Bronchial epithelial cell (primary cell): ENCODE data around the gene LRCH3. TPM values are rescaled to one million over a fixed set of nuclear protein-coding genes. Genes with fewer than 3 reads are reported as not detected.

ENCODE experiments used
- DNase-seq: peaks from one replicate; pipeline ENCODE4 v3.0.0-alpha.2; 2010; ENCODE audit warnings: low read depth
- FAIRE-seq: peaks from 2 replicates; lab custom pipeline; 2011; peaks lifted over from hg19 to GRCh38; lab: Jason Lieb, UNC
- H3K27me3 ChIP-seq: 2 replicates; pipeline ENCODE4 v1.5.1; 2011; ENCODE audit warnings: low read length; ENCODE audit not compliant: control insufficient read depth, insufficient read depth
- H3K36me3 ChIP-seq: 2 replicates; pipeline ENCODE4 v1.5.1; 2011; ENCODE audit warnings: low read length; ENCODE audit not compliant: control insufficient read depth, insufficient read depth
- H3K4me3 ChIP-seq: 2 replicates; pipeline ENCODE4 v1.5.1; 2011; ENCODE audit warnings: mild to moderate bottlenecking, low read depth, low read length, control low read depth
- total RNA-seq: library from RNA; depleted of rRNA; stranded (reverse); fragments of >200 nt; gene quantifications from 2 replicates; pipeline ENCODE4 v1.2.1, GENCODE V29; 2014
- TF ChIP-seq, protein P1 (sequence below): IDR thresholded peaks from 2 replicates; pipeline ENCODE4 v1.5.1; 2011; ENCODE audit warnings: mild to moderate bottlenecking, moderate library complexity, low read length, control low read depth, inconsistent platforms; ENCODE audit not compliant: insufficient read depth, severe bottlenecking

The LRCH3 gene
- total RNA-seq, 1 donor from 2014 or later: 25.5 TPM

DNA sequence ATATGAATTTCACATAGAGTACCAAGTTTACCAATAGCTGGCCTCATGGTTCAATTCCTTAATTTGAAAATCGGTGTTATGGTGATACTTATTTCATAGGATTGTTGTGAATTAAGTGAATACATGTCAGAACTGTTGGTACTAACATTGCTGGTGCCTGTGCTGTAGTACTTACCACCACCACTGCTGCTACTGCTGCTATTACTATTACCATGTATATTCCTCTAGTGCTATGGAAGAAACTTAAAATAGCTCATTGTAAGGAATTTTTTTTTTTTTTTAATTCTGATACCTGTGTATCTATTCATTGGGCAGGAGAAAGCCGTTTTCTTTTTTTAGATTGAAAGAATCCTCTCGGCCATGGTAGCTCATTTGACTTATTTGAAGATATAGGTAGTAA, 37.8 kb upstream of the LRCH3 start:
- H3K27me3 ChIP-seq: no peaks in the 10 kb centered on the region
- TF ChIP-seq, protein P1, sequence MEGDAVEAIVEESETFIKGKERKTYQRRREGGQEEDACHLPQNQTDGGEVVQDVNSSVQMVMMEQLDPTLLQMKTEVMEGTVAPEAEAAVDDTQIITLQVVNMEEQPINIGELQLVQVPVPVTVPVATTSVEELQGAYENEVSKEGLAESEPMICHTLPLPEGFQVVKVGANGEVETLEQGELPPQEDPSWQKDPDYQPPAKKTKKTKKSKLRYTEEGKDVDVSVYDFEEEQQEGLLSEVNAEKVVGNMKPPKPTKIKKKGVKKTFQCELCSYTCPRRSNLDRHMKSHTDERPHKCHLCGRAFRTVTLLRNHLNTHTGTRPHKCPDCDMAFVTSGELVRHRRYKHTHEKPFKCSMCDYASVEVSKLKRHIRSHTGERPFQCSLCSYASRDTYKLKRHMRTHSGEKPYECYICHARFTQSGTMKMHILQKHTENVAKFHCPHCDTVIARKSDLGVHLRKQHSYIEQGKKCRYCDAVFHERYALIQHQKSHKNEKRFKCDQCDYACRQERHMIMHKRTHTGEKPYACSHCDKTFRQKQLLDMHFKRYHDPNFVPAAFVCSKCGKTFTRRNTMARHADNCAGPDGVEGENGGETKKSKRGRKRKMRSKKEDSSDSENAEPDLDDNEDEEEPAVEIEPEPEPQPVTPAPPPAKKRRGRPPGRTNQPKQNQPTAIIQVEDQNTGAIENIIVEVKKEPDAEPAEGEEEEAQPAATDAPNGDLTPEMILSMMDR: no peak
- FAIRE-seq (no peak), DNase-seq (no peak)
- peaks cover 1% of the 10 kb centered on the region for H3K36me3 ChIP-seq
- H3K4me3 ChIP-seq: no peak overlapping the region

DNA sequence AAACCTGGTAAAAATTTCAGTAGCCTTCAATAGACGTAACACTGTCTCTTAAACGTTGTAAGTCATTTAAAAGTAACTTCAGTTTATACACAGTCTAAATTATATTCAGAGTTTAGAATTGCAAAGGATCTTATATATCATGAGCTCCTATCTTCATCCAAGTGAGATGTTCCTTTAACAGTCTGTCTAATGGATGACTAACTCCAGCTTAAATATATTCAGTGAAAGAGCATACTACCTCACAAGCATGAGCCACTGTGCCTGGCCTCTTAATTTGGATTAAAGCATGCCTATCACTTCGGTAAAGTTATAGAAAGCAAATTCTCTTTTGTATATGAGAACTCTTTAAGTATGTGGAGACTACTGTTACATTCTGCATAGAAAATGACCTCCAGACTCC, 34.4 kb upstream of the LRCH3 start:
- TF ChIP-seq, protein P1: no peak
- H3K4me3 ChIP-seq: no peak overlapping the region
- H3K27me3 ChIP-seq: no peaks in the 10 kb centered on the region
- peaks cover 1% of the 10 kb centered on the region for H3K36me3 ChIP-seq
- DNase-seq (no peak), FAIRE-seq (no peak)

DNA sequence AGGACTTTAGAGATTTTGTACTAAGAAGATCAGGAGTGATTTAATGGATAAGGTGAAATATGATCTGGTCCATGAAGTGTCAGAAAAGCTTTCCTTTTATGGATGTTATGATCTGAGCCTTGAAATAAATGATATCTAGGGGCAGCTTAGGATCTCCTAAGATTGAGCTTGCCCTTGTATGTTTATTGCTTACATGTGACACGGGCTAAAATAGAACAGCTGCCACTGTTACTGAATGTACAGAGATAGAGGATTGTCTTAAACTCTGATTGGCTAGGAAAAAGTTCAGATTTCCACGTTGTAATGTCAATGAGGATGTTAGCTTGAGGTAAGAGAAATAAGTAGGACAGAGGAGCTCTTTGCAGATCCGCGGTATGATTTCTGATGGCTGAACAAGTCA, 32.5 kb upstream of the LRCH3 start:
- DNase-seq (no peak), FAIRE-seq (no peak)

DNA sequence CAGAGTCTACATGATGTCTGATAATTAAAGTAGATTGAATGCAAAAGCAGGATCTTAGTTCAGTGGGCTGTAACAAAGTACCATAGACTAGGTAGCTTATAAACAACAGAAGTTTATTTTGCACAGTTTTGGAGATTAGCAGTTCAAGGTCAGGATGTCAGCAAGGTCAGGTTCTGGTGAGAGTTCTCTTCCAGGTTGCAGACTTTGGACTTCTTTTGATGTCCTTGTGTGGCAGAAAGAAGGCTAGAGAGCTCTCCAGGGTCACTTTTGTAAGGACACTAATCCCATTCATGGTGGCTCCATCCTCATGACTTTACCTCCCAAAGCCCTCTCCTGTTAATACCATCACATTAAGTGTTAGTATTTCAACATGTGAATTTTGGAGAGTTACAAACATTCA, 29.3 kb upstream of the LRCH3 start:
- FAIRE-seq: no peak
- H3K27me3 ChIP-seq: no peaks in the 10 kb centered on the region
- H3K36me3 ChIP-seq: peaks cover 2% of the 10 kb centered on the region
- TF ChIP-seq, protein P1: no peak
- H3K4me3 ChIP-seq: no peak overlapping the region
- no peak for DNase-seq

More for the DNA sequence above, 32.5 kb upstream of the LRCH3 start:
- TF ChIP-seq, protein P1: no peak
- no peaks in the 10 kb centered on the region for H3K27me3 ChIP-seq
- H3K36me3 ChIP-seq: peaks cover 3% of the 10 kb centered on the region
- no peak overlapping the region for H3K4me3 ChIP-seq

DNA sequence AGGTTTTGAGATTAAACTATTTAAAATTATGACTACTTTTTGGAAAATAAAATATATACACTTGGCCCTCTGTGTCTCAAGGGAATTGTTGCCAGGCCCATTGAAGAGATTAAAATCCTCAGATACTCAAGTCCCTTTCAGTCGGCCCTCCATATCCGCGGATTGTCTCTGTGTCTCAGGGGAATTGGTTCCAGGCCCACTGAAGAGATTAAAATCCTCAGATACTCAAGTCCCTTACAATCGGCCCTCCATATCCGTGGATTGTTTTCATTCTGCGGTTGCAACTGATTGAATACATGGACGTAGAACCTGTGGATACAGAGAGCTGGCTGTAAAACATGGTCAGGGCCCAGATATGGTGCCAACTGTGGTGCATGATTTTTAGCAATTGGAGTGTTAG, 15.7 kb upstream of the LRCH3 start:
- no peaks in the 10 kb centered on the region for H3K27me3 ChIP-seq
- no peak for FAIRE-seq
- H3K4me3 ChIP-seq: no peak overlapping the region
- peaks cover 17% of the 10 kb centered on the region for H3K36me3 ChIP-seq
- TF ChIP-seq, protein P1: no peak
- DNase-seq: no peak

DNA sequence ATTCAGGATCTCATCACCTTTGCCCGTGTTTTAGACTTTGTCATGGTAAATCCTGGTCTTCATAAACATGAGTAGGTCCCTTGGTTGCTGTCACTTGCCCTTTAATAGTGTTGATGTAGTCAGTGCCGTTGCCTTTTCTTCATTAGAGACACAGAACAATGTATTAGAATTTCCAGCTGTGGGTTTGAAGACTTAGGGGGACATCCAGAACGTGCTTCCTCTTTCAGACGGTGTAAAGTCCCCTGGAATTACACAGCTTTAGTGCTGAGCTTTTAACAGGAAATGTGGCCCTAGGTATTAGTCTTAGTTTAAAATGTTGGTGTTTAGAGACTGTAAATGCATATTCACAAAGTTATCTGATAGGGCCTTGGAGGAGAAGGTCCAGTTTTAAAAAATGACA, 8.8 kb upstream of the LRCH3 start:
- Histone ChIP-seq H3K27me3 (no peaks in the 10 kb centered on the region), H3K36me3 (peaks cover 14% of the 10 kb centered on the region), H3K4me3 (no peak overlapping the region)
- FAIRE-seq: no peak
- DNase-seq: no peak
- TF ChIP-seq, protein P1: no peak
